PFSK-1 (cell line): ENCODE measurements around the gene KLK11.

ENCODE experiments used
- POLR2AphosphoS5 ChIP-seq: IDR thresholded peaks from 2 replicates; pipeline ENCODE4 v1.6.1; 2012; ENCODE audit warnings: low read depth, mild to moderate bottlenecking, control low read depth, low read length, moderate library complexity
- SIN3A ChIP-seq: IDR thresholded peaks from 2 replicates; pipeline ENCODE4 v1.6.1; 2012; ENCODE audit warnings: mild to moderate bottlenecking, low read length, moderate library complexity, borderline replicate concordance; ENCODE audit not compliant: insufficient read depth
- TF ChIP-seq, protein P1 (sequence below), 2 experiments: IDR thresholded peaks; 2 replicates each; pipeline versions ENCODE4 v1.6.1 to v1.8.0; 2011 to 2012; ENCODE audit warnings: low read depth in 2 of 2, low read length in 2 of 2, control low read depth in 1 of 2, inconsistent platforms in 1 of 2, mild to moderate bottlenecking in 1 of 2, moderate library complexity in 1 of 2; ENCODE audit not compliant: insufficient read depth in 1 of 2

DNA sequence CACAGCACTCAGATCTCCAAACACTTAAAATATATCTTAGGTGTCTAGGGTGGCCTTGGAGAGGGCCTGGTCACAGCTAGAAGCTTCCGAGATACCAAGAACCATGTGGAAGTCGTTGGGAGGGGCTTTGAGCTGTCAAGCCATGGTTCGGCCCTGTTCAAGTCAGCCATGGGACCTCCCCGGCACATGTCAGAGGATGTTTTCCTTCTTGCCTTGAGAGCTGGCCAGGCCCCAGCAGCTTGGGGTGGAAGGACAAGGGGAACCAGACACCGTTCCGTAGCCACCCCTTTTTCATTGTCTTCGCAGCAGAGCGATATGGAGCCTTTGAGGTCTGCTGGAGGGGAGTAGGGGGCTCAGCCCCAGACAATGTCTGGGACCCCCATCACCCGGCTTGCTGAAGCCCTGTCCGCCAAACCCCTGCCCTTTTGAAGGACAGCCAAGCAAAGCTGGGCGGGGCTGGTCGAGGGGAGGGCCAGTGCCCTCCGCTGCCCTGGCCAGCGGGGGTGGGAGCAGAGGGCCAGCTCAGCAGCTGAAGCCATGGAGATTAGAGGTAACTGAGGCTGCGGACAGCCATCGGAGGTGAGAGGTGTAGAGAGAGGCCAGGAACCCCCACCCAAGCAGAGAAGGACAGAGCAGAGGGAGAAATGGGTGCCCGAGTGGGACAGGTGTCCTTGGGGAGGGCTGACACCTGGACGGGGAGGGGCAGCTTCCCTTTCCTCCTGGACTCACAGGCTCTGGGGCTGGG is 435 bp downstream of the KLK11 start:
- TF ChIP-seq, protein P1, sequence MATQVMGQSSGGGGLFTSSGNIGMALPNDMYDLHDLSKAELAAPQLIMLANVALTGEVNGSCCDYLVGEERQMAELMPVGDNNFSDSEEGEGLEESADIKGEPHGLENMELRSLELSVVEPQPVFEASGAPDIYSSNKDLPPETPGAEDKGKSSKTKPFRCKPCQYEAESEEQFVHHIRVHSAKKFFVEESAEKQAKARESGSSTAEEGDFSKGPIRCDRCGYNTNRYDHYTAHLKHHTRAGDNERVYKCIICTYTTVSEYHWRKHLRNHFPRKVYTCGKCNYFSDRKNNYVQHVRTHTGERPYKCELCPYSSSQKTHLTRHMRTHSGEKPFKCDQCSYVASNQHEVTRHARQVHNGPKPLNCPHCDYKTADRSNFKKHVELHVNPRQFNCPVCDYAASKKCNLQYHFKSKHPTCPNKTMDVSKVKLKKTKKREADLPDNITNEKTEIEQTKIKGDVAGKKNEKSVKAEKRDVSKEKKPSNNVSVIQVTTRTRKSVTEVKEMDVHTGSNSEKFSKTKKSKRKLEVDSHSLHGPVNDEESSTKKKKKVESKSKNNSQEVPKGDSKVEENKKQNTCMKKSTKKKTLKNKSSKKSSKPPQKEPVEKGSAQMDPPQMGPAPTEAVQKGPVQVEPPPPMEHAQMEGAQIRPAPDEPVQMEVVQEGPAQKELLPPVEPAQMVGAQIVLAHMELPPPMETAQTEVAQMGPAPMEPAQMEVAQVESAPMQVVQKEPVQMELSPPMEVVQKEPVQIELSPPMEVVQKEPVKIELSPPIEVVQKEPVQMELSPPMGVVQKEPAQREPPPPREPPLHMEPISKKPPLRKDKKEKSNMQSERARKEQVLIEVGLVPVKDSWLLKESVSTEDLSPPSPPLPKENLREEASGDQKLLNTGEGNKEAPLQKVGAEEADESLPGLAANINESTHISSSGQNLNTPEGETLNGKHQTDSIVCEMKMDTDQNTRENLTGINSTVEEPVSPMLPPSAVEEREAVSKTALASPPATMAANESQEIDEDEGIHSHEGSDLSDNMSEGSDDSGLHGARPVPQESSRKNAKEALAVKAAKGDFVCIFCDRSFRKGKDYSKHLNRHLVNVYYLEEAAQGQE (IDR thresholded peaks at IDR 0.05; ENCODE audit: insufficient read depth in 1 of 2, low read depth in 2 of 2, low read length in 2 of 2) = no peak
- TF ChIP-seq POLR2AphosphoS5 (no peak), SIN3A (no peak)
